Activated naive CD4-positive, alpha-beta T cell treated with Interleukin-2 at 50 U/mL for 16 hours (primary cell): ENCODE measurements around the gene SELL.
"Not testable (repeated sequence)": the region's sequence is repeated elsewhere in the genome, so short reads cannot be mapped to it uniquely, and the experiment has no call there.

Experiments used
- DNase-seq: peaks from one replicate; pipeline ENCODE4 v3.0.0-alpha.2; 2020

Gene SELL

DNA sequence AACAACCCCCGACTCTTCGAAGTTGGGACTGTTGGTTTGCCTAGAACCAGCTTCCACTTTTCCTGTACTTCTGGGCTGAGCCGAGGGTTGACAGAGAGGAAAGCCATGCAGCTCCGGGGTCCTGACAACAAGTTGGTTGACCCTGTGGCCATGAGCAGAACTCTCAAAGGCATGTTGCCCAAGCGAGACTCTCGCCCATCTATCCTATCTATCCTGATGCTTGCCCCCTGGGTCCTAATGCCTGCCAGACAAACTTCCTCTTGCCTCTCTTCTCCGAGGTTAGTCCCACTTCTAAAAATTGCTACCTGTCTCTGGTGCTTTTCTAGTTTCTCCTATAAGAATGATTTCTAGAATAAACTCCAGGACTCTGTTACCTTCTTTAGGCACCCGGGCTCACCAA is 48.7 kb downstream of the SELL start:
- not testable (repeated sequence) for DNase-seq

- not testable (repeated sequence) for DNase-seq
These were observed 50.4 kb downstream of the SELL start for GRCh38 chr1:169661066-169661465.

DNA sequence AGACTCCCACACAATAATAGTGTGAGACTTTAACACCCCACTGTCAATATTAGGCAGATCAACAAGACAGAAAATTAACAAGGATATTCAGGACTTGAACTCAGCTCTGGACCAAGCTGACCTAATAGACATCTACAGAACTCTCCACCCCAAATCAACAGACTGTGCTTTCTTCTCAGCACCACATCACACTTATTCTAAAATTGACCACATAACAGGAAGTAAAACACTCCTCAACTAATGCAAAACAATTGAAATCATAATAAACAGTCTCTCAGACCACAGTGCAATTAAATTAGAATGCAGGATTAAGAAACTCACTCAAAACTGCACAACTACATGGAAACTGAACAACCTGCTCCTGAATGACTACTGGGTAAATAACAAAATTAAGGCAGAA is 52.6 kb downstream of the SELL start:
- DNase-seq: not testable (repeated sequence)

- DNase-seq: no peak
These were observed 57.5 kb downstream of the SELL start for GRCh38 chr1:169653873-169654272.

DNA sequence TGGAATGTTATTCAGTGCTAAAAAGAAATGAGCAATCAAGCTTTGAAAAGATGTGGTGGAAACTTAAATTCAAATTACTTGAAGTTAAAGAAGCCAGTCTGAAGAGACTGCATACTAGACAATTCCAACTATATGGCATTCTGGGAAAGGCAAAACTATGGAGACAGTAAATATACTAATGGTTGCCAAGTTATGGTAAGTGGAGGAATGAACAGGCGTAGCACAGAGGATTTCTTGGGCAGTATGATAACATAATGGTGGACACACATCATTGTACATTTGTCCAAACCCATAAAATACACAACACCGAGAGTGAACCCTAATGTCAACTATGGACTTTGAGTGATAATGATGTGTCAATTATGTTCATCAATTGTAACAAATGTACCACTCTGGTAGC is 60.4 kb downstream of the SELL start:
- DNase-seq: no peak

DNA sequence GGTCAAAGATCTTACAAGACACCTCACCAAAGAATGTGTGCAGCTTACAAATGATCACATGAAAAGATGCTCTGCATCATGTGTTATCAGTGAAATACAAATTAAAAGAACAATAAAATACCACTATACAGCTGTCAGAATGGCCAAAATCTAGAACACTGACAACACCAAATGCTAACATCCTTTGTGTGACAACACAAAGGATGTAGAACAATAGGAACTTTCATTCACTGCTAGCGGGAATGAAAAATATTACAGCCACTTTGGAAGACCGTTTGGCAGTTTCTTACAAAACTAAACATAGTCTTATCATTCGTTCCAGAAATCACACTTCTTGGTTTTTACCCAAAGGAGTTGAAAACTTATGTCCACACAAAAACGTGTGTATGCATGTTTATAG is 60.9 kb downstream of the SELL start:
- DNase-seq: no peak

DNA sequence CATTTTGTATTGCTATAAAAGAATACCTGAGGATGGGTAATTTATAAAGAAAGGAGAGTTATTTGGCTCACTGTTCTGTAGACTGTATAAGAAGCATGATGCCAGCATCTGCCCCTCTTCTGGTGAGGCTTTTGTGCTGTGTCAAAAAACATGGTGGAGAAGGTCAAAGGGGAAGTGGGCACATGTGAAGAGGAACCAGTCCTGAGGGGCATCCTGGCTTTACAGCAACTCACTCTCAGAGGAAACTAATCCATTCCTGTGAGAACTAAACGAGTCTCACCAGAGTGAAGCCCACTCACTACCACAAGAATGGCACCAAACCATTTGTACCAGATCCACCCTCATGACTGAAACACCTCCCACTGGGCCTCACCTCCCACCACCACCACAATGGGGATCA is 62.7 kb downstream of the SELL start:
- DNase-seq: no peak

- no peak for DNase-seq
These were observed 63.2 kb downstream of the SELL start for GRCh38 chr1:169648187-169648586.

DNA sequence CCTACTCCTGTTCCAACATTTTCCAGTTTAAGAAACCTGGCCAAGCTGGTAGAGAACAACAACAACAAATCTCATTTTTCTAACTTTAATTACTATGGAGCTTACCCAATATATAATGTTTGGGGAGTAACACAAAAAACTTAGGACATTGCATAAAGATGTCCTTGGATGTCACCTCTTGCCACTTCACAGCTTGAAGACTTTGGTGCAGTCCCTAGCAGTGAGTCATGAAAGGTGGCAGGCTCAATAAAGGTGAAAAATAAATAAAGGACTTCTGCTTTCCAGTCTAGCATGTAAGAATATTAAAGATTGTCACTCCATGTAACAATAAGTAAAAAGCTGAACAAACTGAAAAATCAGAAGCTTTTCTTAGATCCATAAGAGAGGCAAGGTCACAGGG is 63.9 kb downstream of the SELL start:
- no peak for DNase-seq

GRCh38 chr1:169644297-169644696 is 67.1 kb downstream of the SELL start:
- DNase-seq: no peak
